ENCODE data around the gene LSM6.

Gene LSM6

GRCh38 chr4:146186596-146186995 lies 11.1 kb downstream of the LSM6 start:
- DNase-seq, result no peak

- no peak for DNase-seq
These were observed 14.9 kb downstream of the LSM6 start for GRCh38 chr4:146190456-146190855.

- no peak for DNase-seq
These were observed 16.4 kb downstream of the LSM6 start for GRCh38 chr4:146191766-146192458.

- no peak for DNase-seq
These were observed 18.1 kb downstream of the LSM6 start for GRCh38 chr4:146193628-146194027.

- DNase-seq, result no peak
These were observed 18.7 kb downstream of the LSM6 start for GRCh38 chr4:146194212-146194611.

GRCh38 chr4:146202665-146203064 lies 27.1 kb downstream of the LSM6 start:
- no peak for DNase-seq

GRCh38 chr4:146207410-146207809 lies 31.9 kb downstream of the LSM6 start:
- DNase-seq, result no peak

GRCh38 chr4:146210890-146211289 lies 35.4 kb downstream of the LSM6 start:
- no peak for DNase-seq

GRCh38 chr4:146211440-146211839 lies 35.9 kb downstream of the LSM6 start:
- DNase-seq, result no peak

- no peak for DNase-seq
These were observed 37.3 kb downstream of the LSM6 start for GRCh38 chr4:146212781-146213180.

GRCh38 chr4:146214238-146214637 lies 38.7 kb downstream of the LSM6 start, which contains the start of gene REELD1:
Gene REELD1, plus strand, starts transcription at chr4:146214538. Its CDS starts 2,415 bp downstream, at chr4:146216953.
- DNase-seq, result no peak

- DNase-seq, result no peak
These were observed 46.8 kb downstream of the LSM6 start for GRCh38 chr4:146222313-146222712.

- DNase-seq, result no peak
These were observed 48.9 kb downstream of the LSM6 start for GRCh38 chr4:146224326-146224966.

- DNase-seq, result no peak
These were observed 53.9 kb downstream of the LSM6 start for GRCh38 chr4:146229406-146229805.

- DNase-seq, result no peak
These were observed 56.7 kb downstream of the LSM6 start for GRCh38 chr4:146232131-146232722.

GRCh38 chr4:146235654-146236177 lies 60.2 kb downstream of the LSM6 start:
- no peak for DNase-seq

- no peak for DNase-seq
These were observed 60.7 kb downstream of the LSM6 start for GRCh38 chr4:146236216-146236615.

- DNase-seq, result no peak
These were observed 61.6 kb downstream of the LSM6 start for GRCh38 chr4:146237092-146237491.

- no peak for DNase-seq
These were observed 62.6 kb downstream of the LSM6 start for GRCh38 chr4:146238107-146238506.
